NCI-H2227 treated with DMSO at 0.1 percent for 48 hours (cell line): Measurements from ENCODE around the gene TNIP1.

Experiments
- DNase-seq: peaks from one replicate; lab custom pipeline; 2025; lab: John Stamatoyannopoulos, UW

TNIP1 gene

GRCh38 chr5:151001436-151001835 lies 79.4 kb downstream of the TNIP1 start:
- no peak for DNase-seq

DNA sequence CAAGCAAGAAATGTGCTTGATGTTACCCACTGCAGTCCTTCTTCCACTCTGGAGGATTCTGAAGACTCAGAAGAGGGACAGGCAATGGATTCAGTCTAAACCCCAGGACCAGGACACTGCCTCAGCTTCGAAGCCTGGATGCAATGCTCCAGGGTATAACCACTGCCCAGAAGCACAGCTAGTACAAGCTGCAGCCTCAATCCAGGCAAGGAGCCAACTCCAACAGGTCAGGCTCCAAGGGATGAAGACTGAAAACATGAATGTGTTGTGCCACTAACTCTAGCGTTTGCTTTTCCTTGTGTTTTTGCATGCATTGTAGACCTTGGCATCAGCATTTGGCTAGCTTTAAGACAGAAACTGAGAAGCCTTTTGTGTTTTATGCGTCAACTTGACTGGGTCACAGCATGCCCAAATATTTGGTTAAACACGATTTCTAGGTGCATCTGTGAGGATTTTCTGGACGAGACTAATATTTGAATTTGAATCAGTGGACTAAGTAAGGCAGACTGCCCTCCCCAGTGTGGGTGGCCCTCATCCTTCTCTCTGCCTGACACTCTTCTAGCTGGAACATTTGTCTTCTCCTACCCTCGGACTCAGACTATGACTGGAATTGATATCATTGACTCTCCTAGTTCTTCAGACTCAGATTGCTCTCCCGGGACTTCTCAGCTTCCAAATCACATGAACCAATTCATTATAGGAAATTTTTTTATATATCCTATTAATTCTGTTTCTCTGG lies 81.0 kb downstream of the TNIP1 start:
- no peak for DNase-seq

DNA sequence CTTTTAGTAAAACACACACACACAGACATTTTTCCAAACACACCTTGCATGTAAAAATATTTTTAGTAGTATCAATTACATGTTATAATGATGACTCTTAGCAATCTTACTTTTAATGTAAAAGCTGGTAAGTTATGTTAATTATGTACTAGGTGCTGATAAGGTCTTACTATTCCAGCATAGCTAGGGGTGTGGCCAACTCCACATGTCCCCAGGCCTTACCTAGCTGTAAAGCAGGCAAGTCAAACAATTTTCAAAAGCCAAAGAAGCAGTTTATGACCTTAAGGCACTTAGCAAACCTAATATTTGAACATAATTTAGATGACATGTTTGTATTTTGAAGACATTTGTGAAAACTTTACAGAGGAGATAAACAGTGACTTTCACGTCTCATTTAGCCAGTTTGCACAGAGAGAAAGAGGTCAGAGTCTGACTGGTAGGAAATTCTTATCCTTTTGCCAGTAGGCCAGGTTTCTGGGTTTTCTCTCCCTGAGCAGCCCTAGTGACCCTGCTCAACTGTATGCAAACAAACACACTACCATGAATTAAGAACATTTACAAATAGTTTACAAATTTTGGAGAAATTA lies 86.9 kb downstream of the TNIP1 start:
- no peak for DNase-seq

- DNase-seq: no peak
Measured at GRCh38 chr5:150993422-150993821, 87.4 kb downstream of the TNIP1 start.

- no peak for DNase-seq
Measured at GRCh38 chr5:150992705-150993104, 88.1 kb downstream of the TNIP1 start.

DNA sequence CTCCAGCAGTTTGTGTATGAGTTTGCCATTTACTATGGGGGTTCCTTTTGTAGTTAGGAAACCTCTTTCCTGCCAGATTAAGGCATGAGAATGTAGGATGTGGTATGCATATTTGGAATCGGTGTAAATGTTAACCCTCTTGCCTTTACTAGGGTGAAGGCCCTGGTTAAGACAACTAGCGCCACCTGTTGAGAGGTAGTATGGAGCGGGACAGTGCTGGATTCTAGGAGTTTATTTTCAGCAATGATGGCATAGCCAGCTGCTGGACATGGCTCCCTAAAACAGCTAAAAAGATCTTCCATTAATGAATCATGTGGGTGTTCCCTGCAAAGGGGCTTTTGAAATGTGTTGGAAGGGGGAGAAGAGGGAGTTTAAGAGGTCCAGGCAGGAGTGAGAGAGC lies 91.1 kb downstream of the TNIP1 start:
- DNase-seq: no peak

GRCh38 chr5:150987746-150988145 lies 93.1 kb downstream of the TNIP1 start:
- no peak for DNase-seq
